Mesendoderm (in vitro differentiated cells): ENCODE measurements around the gene KLHL22.

Experiments used
- DNase-seq: peaks from one replicate; pipeline ENCODE4 v3.0.0; 2013
- H2AK5ac ChIP-seq: 2 replicates; pipeline ENCODE4 v1.6.1; 2013; ENCODE audit warnings: low read length, inconsistent platforms
- H2BK120ac ChIP-seq: 2 replicates; pipeline ENCODE4 v1.6.1; 2013; ENCODE audit warnings: low read depth, mild to moderate bottlenecking, low read length, moderate library complexity, mixed read lengths
- H2BK15ac ChIP-seq: replicated peaks from 2 replicates; pipeline ENCODE4 v1.6.1; 2013; ENCODE audit warnings: low read depth, mild to moderate bottlenecking, moderate library complexity
- H2BK5ac ChIP-seq: 2 replicates; pipeline ENCODE4 v1.6.1; 2013; ENCODE audit warnings: low read length, inconsistent platforms
- H3K18ac ChIP-seq: 2 replicates; pipeline ENCODE4 v1.6.1; 2013; ENCODE audit warnings: mild to moderate bottlenecking, low read length, mixed read lengths
- H3K23ac ChIP-seq: one replicate; pipeline ENCODE4 v1.6.1; 2013; ENCODE audit warnings: low read length
- H3K27ac ChIP-seq: 2 replicates; pipeline ENCODE4 v1.5.1; 2013; ENCODE audit warnings: low read depth, mild to moderate bottlenecking, inconsistent platforms, low read length, moderate library complexity
- H3K27me3 ChIP-seq: 2 replicates; pipeline ENCODE4 v1.6.1; 2013; ENCODE audit warnings: low read length, control low read depth, mild to moderate bottlenecking, inconsistent platforms; ENCODE audit not compliant: insufficient read depth, poor library complexity
- H3K36me3 ChIP-seq: 2 replicates; pipeline ENCODE4 v1.6.1; 2013; ENCODE audit warnings: low read length, inconsistent platforms; ENCODE audit not compliant: control insufficient read depth, insufficient read depth
- H3K4ac ChIP-seq: one replicate; pipeline ENCODE4 v1.6.1; 2013; ENCODE audit warnings: low read depth, mild to moderate bottlenecking, low read length, moderate library complexity
- H3K4me1 ChIP-seq: 2 replicates; pipeline ENCODE4 v1.6.1; 2013; ENCODE audit warnings: low read depth, low read length, inconsistent platforms; ENCODE audit not compliant: control insufficient read depth
- H3K4me2 ChIP-seq: 2 replicates; pipeline ENCODE4 v1.6.1; 2013; ENCODE audit warnings: low read length
- H3K4me3 ChIP-seq: 2 replicates; pipeline ENCODE4 v1.5.1; 2013; ENCODE audit warnings: mild to moderate bottlenecking, low read length
- H3K56ac ChIP-seq: one replicate; pipeline ENCODE4 v1.6.1; 2013; ENCODE audit warnings: low read length
- H3K79me1 ChIP-seq: 2 replicates; pipeline ENCODE4 v1.6.1; 2013; ENCODE audit warnings: low read length, inconsistent platforms
- H3K79me2 ChIP-seq: 2 replicates; pipeline ENCODE4 v1.6.1; 2013; ENCODE audit warnings: mild to moderate bottlenecking, low read length; ENCODE audit not compliant: control insufficient read depth, insufficient read depth
- H3K9ac ChIP-seq: 2 replicates; pipeline ENCODE4 v1.6.1; 2013; ENCODE audit warnings: low read length, inconsistent platforms
- H4K5ac ChIP-seq: one replicate; pipeline ENCODE4 v1.6.1; 2013; ENCODE audit warnings: low read length
- H4K8ac ChIP-seq: one replicate; pipeline ENCODE4 v1.6.1; 2013; ENCODE audit warnings: low read depth, mild to moderate bottlenecking, control low read depth, low read length, moderate library complexity
- WGBS: extraction: QIAGEN DNeasy Blood & Tissue Kit; methylation state at CpG from one replicate; pipeline ENCODE4 v1.1.7; 2013; ENCODE audit warnings: low lambda C conversion rate, missing lambda C conversion rate; ENCODE audit not compliant: insufficient coverage; ENCODE audit errors: extremely low coverage; 5-methylcytosine and 5-hydroxymethylcytosine counted together

KLHL22 gene

GRCh38 chr22:20402960-20403778 is 92.4 kb downstream of the KLHL22 start:
- no peak overlapping the region for H3K18ac ChIP-seq
- no peak overlapping the region for H3K4ac ChIP-seq
- H2AK5ac ChIP-seq = no peak overlapping the region
- no peak overlapping the region for H4K5ac ChIP-seq
- no peak overlapping the region for H3K9ac ChIP-seq
- no peak overlapping the region for H3K4me3 ChIP-seq
- no peaks in the 10 kb centered on the region for H3K27me3 ChIP-seq
- H3K36me3 ChIP-seq = peaks cover 22% of the 10 kb centered on the region
- no peaks in the 10 kb centered on the region for H3K4me1 ChIP-seq
- peaks cover 8% of the 10 kb centered on the region for H3K79me2 ChIP-seq
- H2BK15ac ChIP-seq = no peak overlapping the region
- H3K27ac ChIP-seq = no peak overlapping the region
- DNase-seq = no peak
- H3K79me1 ChIP-seq = peaks cover 16% of the 10 kb centered on the region
- H3K23ac ChIP-seq = no peak overlapping the region
- H3K56ac ChIP-seq = no peak overlapping the region
- no peak overlapping the region for H3K4me2 ChIP-seq
- H2BK120ac ChIP-seq = no peak overlapping the region
- H4K8ac ChIP-seq = no peak overlapping the region
- WGBS = no CpG with 5 or more reads among the region's 9 CpGs
- no peak overlapping the region for H2BK5ac ChIP-seq

- no peak for DNase-seq
- Histone ChIP-seq H3K27ac (no peak overlapping the region), H3K4me1 (no peaks in the 10 kb centered on the region), H3K4me2 (no peak overlapping the region), H3K4ac (no peak overlapping the region), H3K56ac (no peak overlapping the region), H3K4me3 (no peak overlapping the region), H2AK5ac (no peak overlapping the region), H2BK15ac (no peak overlapping the region), H4K5ac (no peak overlapping the region), H3K18ac (no peak overlapping the region), H4K8ac (no peak overlapping the region), H3K79me2 (peaks cover 16% of the 10 kb centered on the region), H2BK5ac (no peak overlapping the region), H3K36me3 (peaks cover 17% of the 10 kb centered on the region), H3K9ac (no peak overlapping the region), H2BK120ac (no peak overlapping the region), H3K27me3 (no peaks in the 10 kb centered on the region), H3K79me1 (peaks cover 18% of the 10 kb centered on the region), H3K23ac (no peak overlapping the region)
- no CpG with 5 or more reads among the region's 13 CpGs for WGBS
Observed at GRCh38 chr22:20401376-20402014, 94.1 kb downstream of the KLHL22 start.

GRCh38 chr22:20400606-20401375 is 94.8 kb downstream of the KLHL22 start:
- no peak overlapping the region for H3K9ac ChIP-seq
- no peak overlapping the region for H2BK120ac ChIP-seq
- H3K27ac ChIP-seq = no peak overlapping the region
- H3K79me2 ChIP-seq = peaks cover 20% of the 10 kb centered on the region
- no peak overlapping the region for H3K18ac ChIP-seq
- peaks cover 20% of the 10 kb centered on the region for H3K79me1 ChIP-seq
- H4K8ac ChIP-seq = no peak overlapping the region
- H3K4me3 ChIP-seq = no peak overlapping the region
- H3K4me1 ChIP-seq = no peaks in the 10 kb centered on the region
- H3K23ac ChIP-seq = no peak overlapping the region
- H2AK5ac ChIP-seq = no peak overlapping the region
- DNase-seq = no peak
- H2BK15ac ChIP-seq = no peak overlapping the region
- H3K27me3 ChIP-seq = no peaks in the 10 kb centered on the region
- no peak overlapping the region for H3K56ac ChIP-seq
- WGBS = no CpG with 5 or more reads among the region's 15 CpGs
- no peak overlapping the region for H3K4me2 ChIP-seq
- H4K5ac ChIP-seq = no peak overlapping the region
- H2BK5ac ChIP-seq = no peak overlapping the region
- H3K36me3 ChIP-seq = peaks cover 10% of the 10 kb centered on the region
- H3K4ac ChIP-seq = no peak overlapping the region

- Histone ChIP-seq H3K4me1 (peaks cover 6% of the 10 kb centered on the region), H3K79me1 (peaks cover 20% of the 10 kb centered on the region), H4K8ac (no peak overlapping the region), H3K27me3 (no peaks in the 10 kb centered on the region), H3K18ac (no peak overlapping the region), H3K36me3 (peaks cover 10% of the 10 kb centered on the region), H2BK120ac (no peak overlapping the region), H3K27ac (no peak overlapping the region), H3K79me2 (peaks cover 28% of the 10 kb centered on the region), H3K4me2 (no peak overlapping the region), H3K4ac (no peak overlapping the region), H3K23ac (no peak overlapping the region), H3K9ac (no peak overlapping the region), H2BK15ac (no peak overlapping the region), H2BK5ac (no peak overlapping the region), H3K56ac (no peak overlapping the region), H2AK5ac (no peak overlapping the region), H3K4me3 (no peak overlapping the region), H4K5ac (no peak overlapping the region)
- WGBS = no CpG with 5 or more reads among the region's 4 CpGs
- no peak for DNase-seq
Observed at GRCh38 chr22:20399866-20400605, 95.6 kb downstream of the KLHL22 start.

- Histone ChIP-seq H3K9ac (no peak overlapping the region), H3K27ac (no peak overlapping the region), H3K79me1 (peaks cover 20% of the 10 kb centered on the region), H3K79me2 (peaks cover 29% of the 10 kb centered on the region), H3K36me3 (peaks cover 10% of the 10 kb centered on the region), H3K18ac (no peak overlapping the region), H3K27me3 (no peaks in the 10 kb centered on the region), H3K4me1 (peaks cover 7% of the 10 kb centered on the region), H2BK15ac (no peak overlapping the region), H4K5ac (no peak overlapping the region), H3K4me3 (no peak overlapping the region), H4K8ac (no peak overlapping the region), H2AK5ac (no peak overlapping the region), H2BK120ac (no peak overlapping the region), H3K56ac (no peak overlapping the region), H3K23ac (no peak overlapping the region), H2BK5ac (no peak overlapping the region), H3K4me2 (no peak overlapping the region), H3K4ac (no peak overlapping the region)
- no peak for DNase-seq
- no CpG with 5 or more reads among the region's 5 CpGs for WGBS
Observed at GRCh38 chr22:20398420-20398819, 97.2 kb downstream of the KLHL22 start.
